HepG2 (cell line): ENCODE data around the gene PRPF38A. TPM values are rescaled to one million over a fixed set of nuclear protein-coding genes. Genes with fewer than 3 reads are reported as not detected.

Experiments
- DR1 ChIP-seq: sonication (generic); formaldehyde crosslinking; IDR thresholded peaks from 2 replicates; pipeline ENCODE4 v1.8.0; 2021; ENCODE audit warnings: mild to moderate bottlenecking, missing genetic modification reagents, inconsistent platforms
- FIP1L1 ChIP-seq: fragments of 200-400 bp; formaldehyde crosslinking; IDR thresholded peaks from 2 replicates; pipeline ENCODE4 v1.6.1; 2018; ENCODE audit warnings: low read depth, mild to moderate bottlenecking, low read length, moderate library complexity, borderline replicate concordance; ENCODE audit not compliant: insufficient read depth
- HDAC1 ChIP-seq: sonication (generic); formaldehyde crosslinking; IDR thresholded peaks from 2 replicates; pipeline ENCODE4 v1.5.1; 2020; ENCODE audit warnings: mild to moderate bottlenecking, missing genetic modification reagents
- HES4 ChIP-seq: sonication (generic); formaldehyde crosslinking; IDR thresholded peaks from 2 replicates; pipeline ENCODE4 v1.9.0; 2021; ENCODE audit warnings: mild to moderate bottlenecking, missing genetic modification reagents, borderline replicate concordance
- JARID2 ChIP-seq: sonication (generic); formaldehyde crosslinking; IDR thresholded peaks from 2 replicates; pipeline ENCODE4 v1.8.1; 2023; ENCODE audit warnings: missing genetic modification reagents, inconsistent platforms; ENCODE audit not compliant: insufficient replicate concordance
- NCOR1 ChIP-seq: fragments of 200-600 bp; sonication (generic); IDR thresholded peaks from 2 replicates; pipeline ENCODE4 v1.7.0; 2017; ENCODE audit warnings: antibody characterized with exemption, low read length, borderline replicate concordance
- NRL ChIP-seq: sonication (generic); formaldehyde crosslinking; IDR thresholded peaks from 2 replicates; pipeline ENCODE4 v1.5.0; 2020; ENCODE audit warnings: missing genetic modification reagents, mild to moderate bottlenecking, moderate library complexity, borderline replicate concordance
- RBM22 ChIP-seq: fragments of 200-400 bp; formaldehyde crosslinking; optimal IDR thresholded peaks from 2 replicates; pipeline ENCODE3; 2017; ENCODE audit warnings: mild to moderate bottlenecking, low read length, moderate library complexity
- SMAD1 ChIP-seq: sonication (generic); formaldehyde crosslinking; IDR thresholded peaks from 2 replicates; pipeline ENCODE4 v1.4.0; 2020; ENCODE audit warnings: missing genetic modification reagents, low read depth, mild to moderate bottlenecking, borderline replicate concordance
- WIZ ChIP-seq: sonication (generic); formaldehyde crosslinking; IDR thresholded peaks from 2 replicates; pipeline ENCODE4 v1.5.1; 2020; ENCODE audit warnings: mild to moderate bottlenecking, missing genetic modification reagents
- ZC3H13 ChIP-seq: sonication (generic); formaldehyde crosslinking; IDR thresholded peaks from 2 replicates; pipeline ENCODE4 v1.8.1; 2023; ENCODE audit warnings: mild to moderate bottlenecking, missing genetic modification reagents, moderate library complexity
- ZFP41 ChIP-seq: sonication (generic); formaldehyde crosslinking; IDR thresholded peaks from 2 replicates; pipeline ENCODE4 v1.4.0; 2020; ENCODE audit warnings: mild to moderate bottlenecking, missing genetic modification reagents, borderline replicate concordance
- ZFP82 ChIP-seq: sonication (generic); formaldehyde crosslinking; IDR thresholded peaks from 2 replicates; pipeline ENCODE4 v1.5.1; 2020; ENCODE audit warnings: mild to moderate bottlenecking, missing genetic modification reagents, borderline replicate concordance
- ZNF101 ChIP-seq: sonication (generic); formaldehyde crosslinking; IDR thresholded peaks from 2 replicates; pipeline ENCODE4 v1.4.0; 2020; ENCODE audit warnings: mild to moderate bottlenecking, low read depth, missing genetic modification reagents, borderline replicate concordance
- ZNF207 ChIP-seq: fragments of 450-650 bp; IDR thresholded peaks from 2 replicates; pipeline ENCODE4 v1.6.1; 2016; ENCODE audit warnings: antibody characterized with exemption, borderline replicate concordance
- ZNF224 ChIP-seq: sonication (generic); formaldehyde crosslinking; IDR thresholded peaks from 2 replicates; pipeline ENCODE4 v1.5.0; 2020; ENCODE audit warnings: mild to moderate bottlenecking, missing genetic modification reagents
- ZNF30 ChIP-seq: sonication (generic); formaldehyde crosslinking; IDR thresholded peaks from 2 replicates; pipeline ENCODE4 v1.5.0; 2020; ENCODE audit warnings: mild to moderate bottlenecking, missing genetic modification reagents
- ZNF510 ChIP-seq: sonication (generic); formaldehyde crosslinking; IDR thresholded peaks from 2 replicates; pipeline ENCODE4 v1.4.0; 2020; ENCODE audit warnings: low read depth, mild to moderate bottlenecking, missing genetic modification reagents
- ZNF678 ChIP-seq: sonication (generic); formaldehyde crosslinking; IDR thresholded peaks from 2 replicates; pipeline ENCODE4 v1.4.0; 2020; ENCODE audit warnings: mild to moderate bottlenecking, missing genetic modification reagents
- polyA plus RNA-seq, 8 experiments: library from polyadenylated mRNA; depleted of rRNA in 3 of 8; stranded (reverse) in 7 of 8; unstranded in 1 of 8; fragments of >200 nt; fragmentation: Illumina TruSeq in 4 of 8; extraction: Trizol in 4 of 8; gene quantifications; 2 replicates each; pipeline versions ENCODE4 v1.2.1 to v1.2.3, GENCODE V29; 2011 to 2016; ENCODE audit warnings: low read depth in 4 of 8, missing spikeins in 1 of 8, mixed read lengths in 1 of 8; ENCODE audit not compliant: insufficient read depth in 1 of 8
- total RNA-seq, 5 experiments: library from RNA; depleted of rRNA; stranded (reverse); fragments of >200 nt; fragmentation: Illumina TruSeq; extraction: Trizol; gene quantifications; 2 replicates each; pipeline ENCODE4 v1.2.3, GENCODE V29; 2016; ENCODE audit warnings: low read depth in 1 of 5
- TF ChIP-seq, protein P1 (sequence below): sonication (generic); formaldehyde crosslinking; conservative IDR thresholded peaks from 2 replicates; pipeline ENCODE4 v1.8.0; 2022; ENCODE audit warnings: low read depth, missing genetic modification reagents
- TF ChIP-seq, protein P2 (sequence below): fragments of 450-650 bp; IDR thresholded peaks from 2 replicates; pipeline ENCODE4 v1.6.1; 2017; ENCODE audit warnings: mild to moderate bottlenecking

PRPF38A gene
- total and polyA plus RNA-seq, 2 of the 13 experiments (the other 11 are each of a cell fraction or from before 2014, with no cell fraction given), result 18.3 to 45.5 TPM

DNA sequence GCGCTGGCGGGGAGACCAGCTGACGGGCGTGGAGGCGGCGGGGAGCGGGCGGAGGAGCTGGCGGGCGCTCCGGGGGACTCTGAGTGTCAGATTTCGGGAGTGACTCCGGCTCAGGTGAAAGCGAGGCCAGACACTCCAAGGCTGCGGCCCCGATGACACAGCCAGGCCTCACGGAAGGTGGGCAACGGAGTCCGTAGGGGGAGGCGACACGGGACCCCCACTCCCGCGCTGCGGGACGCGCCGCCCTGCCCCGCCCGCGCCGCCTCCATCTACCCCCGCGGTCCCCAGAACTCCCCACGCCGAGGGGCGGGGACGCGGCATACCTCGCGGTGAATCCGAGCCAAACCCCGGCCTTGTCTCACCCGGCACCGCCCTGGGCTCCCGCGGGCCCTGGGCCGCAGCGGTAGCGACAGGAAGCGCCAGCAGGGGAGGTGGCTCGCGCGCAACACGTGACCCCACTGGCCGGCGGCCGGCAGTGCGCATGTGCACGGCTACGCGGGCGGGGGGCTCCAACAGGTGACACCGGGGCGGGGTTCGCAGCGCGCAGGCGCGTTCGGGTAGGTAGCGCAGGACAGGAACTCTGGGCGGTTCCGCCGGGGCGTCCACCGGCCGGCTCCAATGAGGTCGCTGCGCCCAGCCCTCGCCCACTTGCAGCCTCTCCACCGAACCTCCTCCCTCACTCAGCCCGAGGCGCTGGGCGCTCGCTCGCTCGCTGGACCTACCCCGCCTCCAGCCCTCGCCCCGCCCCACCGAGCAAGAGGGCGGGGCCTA is 38.5 kb upstream of the PRPF38A start, which contains the start of gene CC2D1B (continued):
- TF ChIP-seq FIP1L1 (no peak), ZNF30 (CRISPR knock-in tag) (no peak), ZNF101 (CRISPR knock-in tag) (no peak), ZFP82 (0 out of 2 replicates have a peak, but pooled peaks have one; percentile 51), ZNF510 (no peak; the same call in 1 of the 2 replicates), ZNF224 (CRISPR knock-in tag) (no peak), ZC3H13 (CRISPR knock-in tag) (no peak), JARID2 (CRISPR knock-in tag) (peak; percentile 29), ZFP41 (peak; percentile 81), NRL (CRISPR knock-in tag) (peak; percentile 40; the same call in 1 of the 2 replicates), HES4 (CRISPR knock-in tag) (no peak), RBM22 (no peak), NCOR1 (no peak), HDAC1 (peak; percentile 91), SMAD1 (CRISPR knock-in tag) (0 out of 2 replicates have a peak, but pooled peaks have one; percentile 86), ZNF678 (CRISPR knock-in tag) (no peak), WIZ (CRISPR knock-in tag) (peak; percentile 52; the same call in 1 of the 2 replicates), ZNF207 (no peak), DR1 (peak; percentile 53; the same call in 1 of the 2 replicates)
- TF ChIP-seq, protein P1, sequence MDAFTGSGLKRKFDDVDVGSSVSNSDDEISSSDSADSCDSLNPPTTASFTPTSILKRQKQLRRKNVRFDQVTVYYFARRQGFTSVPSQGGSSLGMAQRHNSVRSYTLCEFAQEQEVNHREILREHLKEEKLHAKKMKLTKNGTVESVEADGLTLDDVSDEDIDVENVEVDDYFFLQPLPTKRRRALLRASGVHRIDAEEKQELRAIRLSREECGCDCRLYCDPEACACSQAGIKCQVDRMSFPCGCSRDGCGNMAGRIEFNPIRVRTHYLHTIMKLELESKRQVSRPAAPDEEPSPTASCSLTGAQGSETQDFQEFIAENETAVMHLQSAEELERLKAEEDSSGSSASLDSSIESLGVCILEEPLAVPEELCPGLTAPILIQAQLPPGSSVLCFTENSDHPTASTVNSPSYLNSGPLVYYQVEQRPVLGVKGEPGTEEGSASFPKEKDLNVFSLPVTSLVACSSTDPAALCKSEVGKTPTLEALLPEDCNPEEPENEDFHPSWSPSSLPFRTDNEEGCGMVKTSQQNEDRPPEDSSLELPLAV, result no peak
- TF ChIP-seq, protein P2, sequence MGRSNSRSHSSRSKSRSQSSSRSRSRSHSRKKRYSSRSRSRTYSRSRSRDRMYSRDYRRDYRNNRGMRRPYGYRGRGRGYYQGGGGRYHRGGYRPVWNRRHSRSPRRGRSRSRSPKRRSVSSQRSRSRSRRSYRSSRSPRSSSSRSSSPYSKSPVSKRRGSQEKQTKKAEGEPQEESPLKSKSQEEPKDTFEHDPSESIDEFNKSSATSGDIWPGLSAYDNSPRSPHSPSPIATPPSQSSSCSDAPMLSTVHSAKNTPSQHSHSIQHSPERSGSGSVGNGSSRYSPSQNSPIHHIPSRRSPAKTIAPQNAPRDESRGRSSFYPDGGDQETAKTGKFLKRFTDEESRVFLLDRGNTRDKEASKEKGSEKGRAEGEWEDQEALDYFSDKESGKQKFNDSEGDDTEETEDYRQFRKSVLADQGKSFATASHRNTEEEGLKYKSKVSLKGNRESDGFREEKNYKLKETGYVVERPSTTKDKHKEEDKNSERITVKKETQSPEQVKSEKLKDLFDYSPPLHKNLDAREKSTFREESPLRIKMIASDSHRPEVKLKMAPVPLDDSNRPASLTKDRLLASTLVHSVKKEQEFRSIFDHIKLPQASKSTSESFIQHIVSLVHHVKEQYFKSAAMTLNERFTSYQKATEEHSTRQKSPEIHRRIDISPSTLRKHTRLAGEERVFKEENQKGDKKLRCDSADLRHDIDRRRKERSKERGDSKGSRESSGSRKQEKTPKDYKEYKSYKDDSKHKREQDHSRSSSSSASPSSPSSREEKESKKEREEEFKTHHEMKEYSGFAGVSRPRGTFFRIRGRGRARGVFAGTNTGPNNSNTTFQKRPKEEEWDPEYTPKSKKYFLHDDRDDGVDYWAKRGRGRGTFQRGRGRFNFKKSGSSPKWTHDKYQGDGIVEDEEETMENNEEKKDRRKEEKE, result no peak
